Lower leg skin (tissue), 3 donors: Measurements from ENCODE around the gene NBR1.

Experiments
- POLR2A ChIP-seq, 2 donors: fragments of 450-650 bp; IDR thresholded peaks; one replicate each; pipeline ENCODE4 v1.6.1; 2016 to 2017; ENCODE audit warnings: antibody characterized with exemption in 2 of 2, mild to moderate bottlenecking in 1 of 2, moderate library complexity in 1 of 2
- TF ChIP-seq, protein P1 (sequence below), 3 donors: fragments of 450-650 bp; IDR thresholded peaks; one replicate each; pipeline ENCODE4 v1.5.1; 2016; ENCODE audit warnings: antibody characterized with exemption in 3 of 3, mild to moderate bottlenecking in 3 of 3, moderate library complexity in 2 of 3

DNA sequence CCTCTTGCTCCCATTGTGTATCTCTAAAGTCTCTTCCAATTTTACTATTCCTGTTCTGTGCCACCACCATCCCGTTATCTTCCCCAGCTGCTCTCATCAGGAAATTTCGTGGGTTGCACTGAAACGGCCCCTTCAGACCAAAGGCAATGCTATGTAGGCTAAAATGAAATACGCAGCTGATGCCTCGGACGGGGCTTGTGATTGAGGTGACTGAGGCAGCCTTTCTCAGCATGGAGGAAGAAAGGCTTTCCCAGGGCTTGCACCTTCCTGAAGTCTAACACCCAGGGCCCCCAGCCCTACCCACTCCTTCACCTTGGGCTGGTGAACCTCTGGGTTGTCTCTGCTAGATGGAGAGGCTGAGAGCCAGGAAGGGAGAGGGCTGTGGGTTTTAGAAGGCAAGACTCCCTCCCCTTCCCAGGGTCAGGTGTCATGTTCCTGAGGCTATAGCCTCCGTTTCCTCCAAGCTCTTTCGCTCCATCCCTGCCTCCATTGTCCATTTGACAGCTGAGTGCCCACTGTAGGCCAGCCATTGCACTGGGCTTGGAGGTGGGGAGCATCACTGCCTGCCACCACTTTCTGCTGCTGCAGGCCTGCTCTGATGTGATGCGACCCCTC, 49.6 kb downstream of the NBR1 start:
- TF ChIP-seq, protein P1, sequence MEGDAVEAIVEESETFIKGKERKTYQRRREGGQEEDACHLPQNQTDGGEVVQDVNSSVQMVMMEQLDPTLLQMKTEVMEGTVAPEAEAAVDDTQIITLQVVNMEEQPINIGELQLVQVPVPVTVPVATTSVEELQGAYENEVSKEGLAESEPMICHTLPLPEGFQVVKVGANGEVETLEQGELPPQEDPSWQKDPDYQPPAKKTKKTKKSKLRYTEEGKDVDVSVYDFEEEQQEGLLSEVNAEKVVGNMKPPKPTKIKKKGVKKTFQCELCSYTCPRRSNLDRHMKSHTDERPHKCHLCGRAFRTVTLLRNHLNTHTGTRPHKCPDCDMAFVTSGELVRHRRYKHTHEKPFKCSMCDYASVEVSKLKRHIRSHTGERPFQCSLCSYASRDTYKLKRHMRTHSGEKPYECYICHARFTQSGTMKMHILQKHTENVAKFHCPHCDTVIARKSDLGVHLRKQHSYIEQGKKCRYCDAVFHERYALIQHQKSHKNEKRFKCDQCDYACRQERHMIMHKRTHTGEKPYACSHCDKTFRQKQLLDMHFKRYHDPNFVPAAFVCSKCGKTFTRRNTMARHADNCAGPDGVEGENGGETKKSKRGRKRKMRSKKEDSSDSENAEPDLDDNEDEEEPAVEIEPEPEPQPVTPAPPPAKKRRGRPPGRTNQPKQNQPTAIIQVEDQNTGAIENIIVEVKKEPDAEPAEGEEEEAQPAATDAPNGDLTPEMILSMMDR (IDR thresholded peaks at IDR 0.05), result no peak
- TF ChIP-seq POLR2A (IDR thresholded peaks at IDR 0.05), result no peak
